OCI-LY7 (cell line): ENCODE measurements around the gene ZIM2. TPM values are rescaled to one million over a fixed set of nuclear protein-coding genes. Genes with fewer than 3 reads are reported as not detected.

Experiments used
- Bru-seq: library from RNA; stranded (reverse); fragments of 400-500 nt; gene quantifications from one replicate; lab custom pipeline; 2021; lab: Mats Ljungman, UMichigan
- BruChase-seq, 2 experiments: library from RNA; stranded (reverse); fragments of 400-500 nt; gene quantifications; one replicate each; lab custom pipeline; 2021; lab: Mats Ljungman, UMichigan
- BruUV-seq: library from RNA; stranded (reverse); fragments of 400-500 nt; replicated peaks from 2 replicates; lab custom pipeline; 2021; lab: Mats Ljungman, UMichigan
- CTCF ChIA-PET: fragments of 300-600 bp; sonication (Branson Sonifier 250); formaldehyde crosslinking; loops from one replicate; lab custom pipeline; 2022; ENCODE audit warnings: antibody characterized with exemption; ENCODE audit not compliant: unreplicated experiment; lab: Charles Lee
- POLR2A ChIA-PET: fragments of 300-600 bp; sonication (Branson Sonifier 250); formaldehyde crosslinking; loops from one replicate; lab custom pipeline; 2022; ENCODE audit warnings: antibody characterized with exemption; lab: Charles Lee
- DNase-seq: peaks from one replicate; pipeline ENCODE4 v3.0.0-alpha.2; 2015; ENCODE audit warnings: low spot score
- H2AFZ ChIP-seq: fragments of 200-600 bp; sonication (generic), shearing (Covaris generic); 2 replicates; pipeline ENCODE4 v1.6.1; 2014; ENCODE audit warnings: mild to moderate bottlenecking, antibody characterized with exemption, low read length, moderate library complexity
- H3K27ac ChIP-seq: fragments of 200-600 bp; sonication (generic); 2 replicates; pipeline ENCODE4 v1.5.1; 2014; ENCODE audit warnings: mixed run types, low read depth, mild to moderate bottlenecking, moderate library complexity, low read length, inconsistent platforms; ENCODE audit not compliant: poor library complexity, severe bottlenecking
- H3K36me3 ChIP-seq: fragments of 200-600 bp; sonication (generic); 2 replicates; pipeline ENCODE4 v1.6.1; 2014; ENCODE audit warnings: mild to moderate bottlenecking, antibody characterized with exemption, low read length, moderate library complexity, mixed read lengths; ENCODE audit not compliant: insufficient read depth
- H3K4me1 ChIP-seq: fragments of 200-600 bp; sonication (generic); 2 replicates; pipeline ENCODE4 v1.5.1; 2014; ENCODE audit warnings: mild to moderate bottlenecking, low read length; ENCODE audit not compliant: insufficient read depth, poor library complexity, severe bottlenecking
- H3K4me2 ChIP-seq: fragments of 200-600 bp; sonication (generic); 2 replicates; pipeline ENCODE4 v1.6.1; 2014; ENCODE audit warnings: mild to moderate bottlenecking, low read length
- H3K4me3 ChIP-seq: fragments of 200-600 bp; sonication (generic); 2 replicates; pipeline ENCODE4 v1.5.1; 2014; ENCODE audit warnings: mild to moderate bottlenecking, low read depth, low read length; ENCODE audit not compliant: poor library complexity, severe bottlenecking
- H3K79me2 ChIP-seq: fragments of 200-600 bp; sonication (generic); 2 replicates; pipeline ENCODE4 v1.6.1; 2016; ENCODE audit warnings: low read depth, mild to moderate bottlenecking, low read length, moderate library complexity, mixed read lengths; ENCODE audit not compliant: insufficient read depth
- H3K9me2 ChIP-seq: fragments of 200-600 bp; sonication (generic); 2 replicates; pipeline ENCODE4 v1.6.1; 2016; ENCODE audit warnings: mild to moderate bottlenecking, low read length, mixed read lengths; ENCODE audit not compliant: insufficient read depth
- H3K9me3 ChIP-seq: fragments of 200-600 bp; sonication (generic); 2 replicates; pipeline ENCODE4 v1.6.1; 2014; ENCODE audit warnings: mild to moderate bottlenecking, mixed run types, low read length, mixed read lengths
- H4K20me1 ChIP-seq: fragments of 200-600 bp; sonication (generic); 2 replicates; pipeline ENCODE4 v1.6.1; 2014; ENCODE audit warnings: mild to moderate bottlenecking, antibody characterized with exemption, low read length, moderate library complexity, mixed read lengths; ENCODE audit not compliant: insufficient read depth
- CTCF ChIP-seq: fragments of 200-600 bp; sonication (generic); conservative IDR thresholded peaks from 2 replicates; pipeline ENCODE4 v1.5.1; 2014; ENCODE audit warnings: mild to moderate bottlenecking, antibody characterized with exemption, low read length, moderate library complexity, mixed read lengths
- EZH2phosphoT487 ChIP-seq: fragments of 200-600 bp; sonication (generic); IDR thresholded peaks from 2 replicates; pipeline ENCODE4 v1.6.1; 2018; ENCODE audit warnings: low read depth, borderline replicate concordance, mild to moderate bottlenecking, mixed run types, antibody characterized with exemption, low read length, moderate library complexity, mixed read lengths
- intact Hi-C: fragments of 100-400 bp; cut with micrococcal nuclease; formaldehyde crosslinking; loops from one replicate; pipeline ENCODE4 v1.10.0; 2022; ENCODE audit not compliant: unreplicated experiment
- long read RNA-seq: library from polyadenylated mRNA; stranded (forward); transcript quantifications from one replicate; pipeline ENCODE4 v2.0.0, GENCODE V29; 2022
- total RNA-seq, 2 experiments: library from RNA; depleted of rRNA in 1 of 2; stranded (reverse); fragments of >200 nt in 1 of 2; shearing (Covaris generic) in 1 of 2; gene quantifications; 2 replicates each; pipeline ENCODE4 v1.2.3, GENCODE V29; 2014 to 2022

The ZIM2 gene
- total RNA-seq (2014; rRNA removed; shearing (Covaris generic)) (not detected in 2 replicates), total RNA-seq (2022) (not detected in 2 replicates), Bru-seq, nascent RNA (not detected), BruChase-seq, experiment 1, labeled RNA remaining after a 6-hour chase (not detected), BruChase-seq, experiment 2, labeled RNA remaining after a 2-hour chase (not detected)
- long read RNA-seq, result 0 reads

- CTCF ChIA-PET, result no interaction called here
- H3K27ac ChIP-seq, result no peak within 1 kb of the TSS
- H4K20me1 ChIP-seq, result no peaks in the 10 kb centered on the region
- no peak for TF ChIP-seq CTCF
- no peak for TF ChIP-seq EZH2phosphoT487
- no peaks in the 10 kb centered on the region for H3K9me2 ChIP-seq
- H3K4me1 ChIP-seq, result no peaks in the 10 kb centered on the region
- H3K9me3 ChIP-seq, result 0 out of 2 replicates have a peak, but pooled peaks cover 7% of the 10 kb centered on the region
- intact Hi-C loops, result no loop called here
- H3K4me2 ChIP-seq, result no peak within 1 kb of the TSS
- H3K4me3 ChIP-seq, result no peak within 1 kb of the TSS
- BruUV-seq, result no TSS peak
- no peaks in the 10 kb centered on the region for H3K36me3 ChIP-seq
- DNase-seq, result no peak
- H2AFZ ChIP-seq, result no peak within 1 kb of the TSS
- H3K79me2 ChIP-seq, result no peaks in the 10 kb centered on the region
- POLR2A ChIA-PET, result no interaction called here
Observed at GRCh38 chr19:56840451-56841192, at the start of gene ZIM2, which contains the start of gene PEG3. Gene ZIM2, minus strand, starts transcription at chr19:56840726. Its CDS starts 16,449 bp downstream, at chr19:56824277. Gene PEG3, minus strand, starts transcription at chr19:56840726. Its CDS starts 16,071 bp downstream, at chr19:56824655.

GRCh38 chr19:56885173-56885985 is 44.9 kb upstream of the ZIM2 start:
- no peak overlapping the region for H2AFZ ChIP-seq

More at GRCh38 chr19:56885173-56885985, 44.9 kb upstream of the ZIM2 start:
- H3K4me2 ChIP-seq, result no peak overlapping the region
- H3K79me2 ChIP-seq, result no peaks in the 10 kb centered on the region
- BruUV-seq, result no TSS peak
- H4K20me1 ChIP-seq, result no peaks in the 10 kb centered on the region
- H3K9me2 ChIP-seq, result no peaks in the 10 kb centered on the region
- ChIA-PET CTCF (no interaction called here), POLR2A (no interaction called here)
- no peaks in the 10 kb centered on the region for H3K36me3 ChIP-seq
- H3K4me3 ChIP-seq, result no peak overlapping the region
- no peaks in the 10 kb centered on the region for H3K9me3 ChIP-seq
- no peaks in the 10 kb centered on the region for H3K4me1 ChIP-seq
- no peak overlapping the region for H3K27ac ChIP-seq
- no peak for DNase-seq
- TF ChIP-seq CTCF, result no peak
- no peak for TF ChIP-seq EZH2phosphoT487
- intact Hi-C loops, result no loop called here
